IPS-18a (cell line): ENCODE data around the gene GOLPH3.
"Not testable (repeated sequence)": the region's sequence is repeated elsewhere in the genome, so short reads cannot be mapped to it uniquely, and the experiment has no call there.

ENCODE experiments used
- H3K27ac ChIP-seq: one replicate; pipeline ENCODE4 v1.5.1; 2013; ENCODE audit warnings: low read length
- H3K27me3 ChIP-seq: one replicate; pipeline ENCODE4 v1.6.1; 2013; ENCODE audit warnings: mild to moderate bottlenecking, low read length; ENCODE audit not compliant: control insufficient read depth, insufficient read depth
- H3K36me3 ChIP-seq: one replicate; pipeline ENCODE4 v1.6.1; 2013; ENCODE audit warnings: low read depth, low read length; ENCODE audit not compliant: control insufficient read depth
- H3K4me1 ChIP-seq: one replicate; pipeline ENCODE4 v1.6.1; 2013; ENCODE audit warnings: low read depth, low read length; ENCODE audit not compliant: control insufficient read depth
- H3K4me3 ChIP-seq: one replicate; pipeline ENCODE4 v1.5.1; 2013; ENCODE audit warnings: low read length
- H3K9ac ChIP-seq: one replicate; pipeline ENCODE4 v1.6.1; 2013; ENCODE audit warnings: mild to moderate bottlenecking, low read length, moderate library complexity
- H3K9me3 ChIP-seq: one replicate; pipeline ENCODE4 v1.6.1; 2013; ENCODE audit warnings: low read depth, low read length; ENCODE audit not compliant: control insufficient read depth

GOLPH3 gene

DNA sequence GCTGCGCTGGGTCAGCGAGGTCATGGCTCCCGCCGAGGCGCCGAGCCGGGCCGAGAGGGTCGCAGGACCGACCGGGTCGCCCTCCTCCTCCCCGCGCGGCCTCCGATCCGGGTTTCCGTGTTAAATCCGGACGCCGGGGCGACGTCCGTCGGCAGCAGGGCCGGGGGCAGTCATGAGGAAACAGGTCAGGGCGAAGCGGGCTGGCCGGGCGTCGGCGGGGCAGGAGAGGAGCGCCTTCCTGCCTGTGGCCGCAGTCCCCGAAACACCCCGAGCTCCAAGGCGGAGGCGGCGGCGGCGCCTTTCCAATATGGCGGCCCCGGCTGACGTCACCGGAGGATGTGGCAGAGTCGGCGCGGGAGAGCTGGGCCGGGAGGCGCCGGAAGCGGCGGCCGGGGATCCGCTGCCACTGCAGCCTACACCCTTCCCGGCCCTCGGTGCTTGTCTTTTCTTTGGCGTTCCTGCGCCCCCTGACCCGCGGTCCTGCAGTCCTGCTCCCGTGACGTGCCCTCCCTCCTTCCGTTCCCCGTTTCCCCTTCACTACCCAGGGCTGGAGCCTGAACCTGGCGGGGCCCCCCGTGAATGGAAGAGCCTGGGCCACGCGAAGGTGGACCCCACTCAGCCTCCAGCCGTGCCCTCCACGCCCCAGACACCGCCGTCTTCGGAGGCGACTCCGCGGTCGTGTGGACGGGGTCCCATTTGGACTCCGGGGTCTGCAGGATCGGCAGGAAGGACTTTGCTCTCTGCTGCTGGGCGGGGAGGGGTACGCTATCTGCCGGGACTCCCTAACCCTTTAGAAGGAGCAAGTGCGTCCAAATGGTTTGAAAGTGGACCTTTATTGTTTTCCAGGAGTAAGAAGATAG lies at the start of gene GOLPH3:
Gene GOLPH3, minus strand, starts transcription at position 309 of the 860 bp plus-strand sequence. Its CDS starts 285 bp downstream, at position 24.
- Histone ChIP-seq H3K36me3 (peaks cover 19% of the 10 kb centered on the region), H3K27me3 (no peaks in the 10 kb centered on the region), H3K4me1 (peaks cover 3% of the 10 kb centered on the region), H3K9ac (peak within 1 kb of the TSS; percentile 93), H3K9me3 (no peaks in the 10 kb centered on the region), H3K4me3 (peak within 1 kb of the TSS; percentile 98), H3K27ac (peak within 1 kb of the TSS; percentile 89)

- Histone ChIP-seq H3K9ac (no peak overlapping the region), H3K27me3 (no peaks in the 10 kb centered on the region)
Measured at GRCh38 chr5:32222723-32223470, 48.8 kb upstream of the GOLPH3 start.

GRCh38 chr5:32217886-32218396 lies 43.8 kb upstream of the GOLPH3 start:
- Histone ChIP-seq H3K27me3 (no peaks in the 10 kb centered on the region), H3K9me3 (no peaks in the 10 kb centered on the region), H3K36me3 (no peaks in the 10 kb centered on the region), H3K4me1 (no peaks in the 10 kb centered on the region), H3K4me3 (no peak overlapping the region), H3K27ac (no peak overlapping the region), H3K9ac (no peak overlapping the region)

More at GRCh38 chr5:32222723-32223470, 48.8 kb upstream of the GOLPH3 start:
- Histone ChIP-seq H3K27ac (no peak overlapping the region), H3K4me3 (no peak overlapping the region), H3K9me3 (no peaks in the 10 kb centered on the region), H3K36me3 (no peaks in the 10 kb centered on the region), H3K4me1 (peaks cover 3% of the 10 kb centered on the region)

GRCh38 chr5:32214344-32214743 lies 40.2 kb upstream of the GOLPH3 start:
- not testable (repeated sequence) for H3K9ac ChIP-seq, H3K4me1 ChIP-seq, H3K9me3 ChIP-seq, H3K36me3 ChIP-seq, H3K27ac ChIP-seq, H3K27me3 ChIP-seq, H3K4me3 ChIP-seq

GRCh38 chr5:32210151-32210550 lies 36.0 kb upstream of the GOLPH3 start:
- Histone ChIP-seq H3K9ac (no peak overlapping the region), H3K27ac (no peak overlapping the region)

GRCh38 chr5:32208837-32209236 lies 34.7 kb upstream of the GOLPH3 start:
- not testable (repeated sequence) for H3K36me3 ChIP-seq, H3K9ac ChIP-seq

More at GRCh38 chr5:32210151-32210550, 36.0 kb upstream of the GOLPH3 start:
- Histone ChIP-seq H3K36me3 (no peaks in the 10 kb centered on the region), H3K27me3 (no peaks in the 10 kb centered on the region), H3K9me3 (no peaks in the 10 kb centered on the region), H3K4me3 (no peak overlapping the region), H3K4me1 (no peaks in the 10 kb centered on the region)

GRCh38 chr5:32207355-32207634 lies 33.2 kb upstream of the GOLPH3 start:
- Histone ChIP-seq H3K4me3 (no peak overlapping the region), H3K27me3 (no peaks in the 10 kb centered on the region), H3K36me3 (no peaks in the 10 kb centered on the region), H3K9me3 (no peaks in the 10 kb centered on the region), H3K27ac (no peak overlapping the region), H3K9ac (no peak overlapping the region), H3K4me1 (no peaks in the 10 kb centered on the region)

More at GRCh38 chr5:32208837-32209236, 34.7 kb upstream of the GOLPH3 start:
- not testable (repeated sequence) for H3K27ac ChIP-seq, H3K9me3 ChIP-seq, H3K4me1 ChIP-seq, H3K27me3 ChIP-seq, H3K4me3 ChIP-seq

DNA sequence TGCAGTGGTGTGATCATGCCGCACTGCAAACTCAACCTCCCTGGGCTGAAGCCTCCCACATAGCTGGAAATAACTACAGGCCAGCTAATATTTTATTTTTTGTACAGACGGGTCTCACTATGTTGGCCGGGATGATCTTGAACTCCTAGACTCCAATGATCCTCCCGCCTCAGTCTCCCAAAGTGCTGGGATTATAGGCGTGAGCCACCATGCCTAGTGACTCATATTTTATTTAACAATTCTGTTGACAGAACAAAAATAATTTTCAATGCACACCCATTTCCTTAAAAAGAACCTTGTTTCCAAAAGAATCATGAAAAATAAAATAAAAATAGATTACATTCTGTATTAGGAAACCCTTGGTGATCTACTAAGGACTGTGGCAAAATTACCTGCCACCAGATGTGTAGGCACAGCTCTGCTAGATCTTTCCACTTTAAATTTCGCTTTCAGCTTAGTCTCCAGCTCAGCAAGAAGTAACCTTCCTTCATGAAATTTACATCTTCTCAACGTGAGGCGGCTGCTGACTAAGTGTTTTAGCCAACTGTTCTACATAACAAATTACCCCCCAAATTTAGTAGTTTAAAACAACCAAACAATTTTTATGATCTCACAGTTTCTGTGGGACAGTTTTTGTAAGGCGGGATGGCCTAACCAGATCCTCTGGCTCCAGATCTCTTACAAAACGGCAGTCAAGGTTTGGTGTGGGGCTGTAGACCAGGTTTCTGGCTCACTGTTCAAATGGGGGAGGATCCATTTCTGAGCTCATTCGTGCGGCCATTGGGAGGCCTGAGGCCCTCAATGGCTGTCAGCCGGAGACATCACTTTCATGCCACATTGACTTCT lies 32.6 kb upstream of the GOLPH3 start:
- Histone ChIP-seq H3K4me1 (no peaks in the 10 kb centered on the region), H3K4me3 (no peak overlapping the region), H3K36me3 (no peaks in the 10 kb centered on the region), H3K27me3 (no peaks in the 10 kb centered on the region), H3K27ac (no peak overlapping the region), H3K9me3 (no peaks in the 10 kb centered on the region), H3K9ac (no peak overlapping the region)

DNA sequence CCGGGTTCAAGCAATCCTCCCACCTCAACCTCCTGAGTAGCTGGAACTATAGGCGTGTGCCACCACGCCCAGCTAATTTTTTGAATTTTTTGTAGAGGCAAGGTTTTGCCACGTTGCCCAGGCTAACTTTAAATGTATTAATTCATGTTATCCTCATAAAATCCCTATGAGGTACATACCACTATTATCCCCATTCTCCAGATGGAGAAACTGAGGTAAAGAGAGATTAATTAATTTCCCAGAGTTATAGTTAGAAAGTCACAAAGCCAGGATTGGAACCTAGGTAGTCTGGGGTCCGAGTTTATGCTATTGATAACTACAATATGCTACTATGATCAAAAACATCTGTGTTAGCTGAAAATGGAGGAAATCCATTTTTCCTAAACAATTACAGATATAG lies 31.9 kb upstream of the GOLPH3 start:
- H3K9ac ChIP-seq: no peak overlapping the region
- H3K4me3 ChIP-seq: no peak overlapping the region
- no peaks in the 10 kb centered on the region for H3K36me3 ChIP-seq
- H3K9me3 ChIP-seq: no peaks in the 10 kb centered on the region
- no peaks in the 10 kb centered on the region for H3K27me3 ChIP-seq
- H3K4me1 ChIP-seq: no peaks in the 10 kb centered on the region
- no peak overlapping the region for H3K27ac ChIP-seq

- Histone ChIP-seq H3K27ac (no peak overlapping the region), H3K36me3 (no peaks in the 10 kb centered on the region), H3K27me3 (no peaks in the 10 kb centered on the region), H3K4me1 (no peaks in the 10 kb centered on the region), H3K9ac (no peak overlapping the region), H3K4me3 (no peak overlapping the region), H3K9me3 (no peaks in the 10 kb centered on the region)
Measured at GRCh38 chr5:32202394-32202793, 28.3 kb upstream of the GOLPH3 start.

- Histone ChIP-seq H3K9ac (no peak overlapping the region), H3K4me3 (no peak overlapping the region), H3K4me1 (no peaks in the 10 kb centered on the region), H3K9me3 (no peaks in the 10 kb centered on the region), H3K27me3 (no peaks in the 10 kb centered on the region), H3K27ac (no peak overlapping the region), H3K36me3 (no peaks in the 10 kb centered on the region)
Measured at GRCh38 chr5:32201122-32201753, 27.1 kb upstream of the GOLPH3 start.
